GM04504 (cell line): Measurements from ENCODE around the gene UGT1A7.

Experiments
- DNase-seq: peaks from one replicate; pipeline ENCODE4 v3.0.0-alpha.2; 2012; ENCODE audit warnings: low read depth

Gene UGT1A7

DNA sequence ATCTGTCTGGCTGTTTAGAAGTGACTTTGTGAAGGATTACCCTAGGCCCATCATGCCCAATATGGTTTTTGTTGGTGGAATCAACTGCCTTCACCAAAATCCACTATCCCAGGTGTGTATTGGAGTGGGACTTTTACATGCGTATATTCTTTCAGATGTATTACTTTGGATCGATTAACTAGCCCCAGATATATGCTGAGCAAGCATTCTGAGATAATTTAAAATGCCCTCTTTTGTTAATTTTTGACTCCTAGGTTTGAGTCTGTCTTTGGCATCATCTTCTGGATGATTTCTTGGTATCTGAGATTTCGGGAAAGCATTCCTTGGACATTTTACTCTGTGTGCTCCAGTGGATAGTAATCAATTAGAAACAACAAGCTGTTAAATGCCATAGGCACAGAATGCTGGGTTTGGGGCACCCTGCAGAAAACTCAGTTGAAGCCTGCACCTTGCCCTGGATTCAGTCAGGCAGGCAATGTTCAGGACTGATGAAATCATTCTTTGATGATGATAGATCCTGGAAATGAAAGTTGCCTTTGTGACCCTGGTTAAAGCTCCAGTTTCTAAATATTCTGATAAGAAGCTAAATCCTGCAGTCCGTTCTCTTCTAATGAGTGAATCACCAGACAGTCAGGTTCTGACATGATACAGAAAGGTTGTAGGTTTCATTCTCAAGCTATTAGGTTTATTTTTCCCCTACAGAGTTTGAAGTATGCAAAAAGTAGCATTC, 79.5 kb downstream of the UGT1A7 start:
- DNase-seq, result no peak

DNA sequence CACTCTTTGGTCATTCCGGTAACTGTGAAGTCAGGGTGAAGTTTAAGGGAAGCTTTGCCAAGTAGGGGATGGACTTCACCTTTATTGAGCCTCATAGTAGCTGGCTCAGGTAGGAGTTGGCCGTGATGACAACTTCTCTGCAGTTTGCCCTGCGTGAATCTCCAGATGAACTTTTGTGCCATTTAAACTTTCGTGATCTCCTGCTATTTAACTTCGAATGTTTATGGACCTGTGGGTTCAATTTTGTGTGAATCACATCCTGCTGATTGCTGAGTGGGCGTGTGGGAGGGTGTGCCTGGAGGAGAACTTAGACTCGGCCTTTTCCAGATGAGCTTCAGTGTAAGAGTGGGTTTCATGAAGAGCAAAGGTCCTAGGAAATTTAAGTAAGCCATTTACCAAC, 82.6 kb downstream of the UGT1A7 start:
- DNase-seq, result peak; percentile 38

DNA sequence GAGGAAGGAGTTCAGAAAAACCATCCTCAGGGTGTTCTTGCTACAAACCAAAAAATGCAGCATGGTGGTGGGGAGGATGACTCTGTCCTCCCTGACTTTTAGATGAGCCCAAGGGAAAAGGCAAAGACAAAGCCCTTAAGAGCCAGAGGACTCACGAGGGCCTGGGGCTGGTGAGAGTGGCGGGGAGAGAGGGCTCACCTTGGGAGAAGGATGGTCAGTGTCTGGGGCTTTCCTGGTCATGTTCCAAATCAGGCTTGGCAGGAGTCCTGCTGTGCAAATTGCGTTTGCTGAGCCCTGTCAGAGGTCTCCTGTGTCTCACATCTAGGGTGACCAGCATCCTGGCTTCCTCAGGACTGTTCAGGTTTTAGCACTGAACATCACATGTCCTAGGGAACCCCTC, 83.1 kb downstream of the UGT1A7 start:
- DNase-seq, result no peak

DNA sequence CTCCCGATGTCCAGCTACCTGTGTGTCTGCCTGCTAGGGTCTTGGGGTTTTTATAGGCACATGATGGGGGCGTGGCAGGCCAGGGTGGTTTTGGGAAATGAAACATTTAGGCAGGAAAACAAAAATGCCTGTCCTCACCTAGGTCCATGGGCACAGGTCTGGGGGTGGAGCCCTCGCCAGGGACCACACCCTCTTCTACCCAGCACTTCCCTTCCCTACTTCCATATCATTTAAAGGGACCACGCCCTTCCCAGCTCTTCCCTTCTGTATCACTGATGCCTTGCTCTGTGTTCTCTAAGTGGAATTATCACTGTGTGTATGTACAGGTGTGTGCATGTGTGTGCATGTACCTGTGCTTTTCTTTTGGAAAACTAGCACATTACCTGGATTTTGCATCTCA, 84.7 kb downstream of the UGT1A7 start:
- no peak for DNase-seq

DNA sequence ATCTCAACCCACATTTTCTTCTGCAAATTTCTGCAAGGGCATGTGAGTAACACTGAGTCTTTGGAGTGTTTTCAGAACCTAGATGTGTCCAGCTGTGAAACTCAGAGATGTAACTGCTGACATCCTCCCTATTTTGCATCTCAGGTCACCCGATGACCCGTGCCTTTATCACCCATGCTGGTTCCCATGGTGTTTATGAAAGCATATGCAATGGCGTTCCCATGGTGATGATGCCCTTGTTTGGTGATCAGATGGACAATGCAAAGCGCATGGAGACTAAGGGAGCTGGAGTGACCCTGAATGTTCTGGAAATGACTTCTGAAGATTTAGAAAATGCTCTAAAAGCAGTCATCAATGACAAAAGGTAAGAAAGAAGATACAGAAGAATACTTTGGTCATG, 86.4 kb downstream of the UGT1A7 start:
- DNase-seq, result no peak

DNA sequence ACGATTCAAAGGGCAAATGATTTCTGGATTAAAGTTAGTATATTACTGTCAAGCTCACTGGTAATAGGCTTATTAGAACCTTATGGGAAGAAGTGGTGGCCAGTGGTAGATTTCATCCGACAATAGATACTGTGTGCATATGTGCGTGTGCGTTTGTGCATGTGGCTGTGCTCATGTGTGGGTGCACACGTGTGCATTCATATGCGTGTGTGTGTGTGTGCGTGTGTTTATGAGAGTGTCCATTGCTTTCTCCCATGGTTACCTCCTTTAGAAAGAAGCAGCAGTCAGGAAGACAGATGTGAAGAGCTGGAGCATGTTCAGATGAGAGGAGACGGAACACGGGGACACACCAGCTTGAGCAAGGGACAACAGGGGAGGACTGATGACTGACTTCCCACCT, 87.6 kb downstream of the UGT1A7 start:
- DNase-seq, result no peak

DNA sequence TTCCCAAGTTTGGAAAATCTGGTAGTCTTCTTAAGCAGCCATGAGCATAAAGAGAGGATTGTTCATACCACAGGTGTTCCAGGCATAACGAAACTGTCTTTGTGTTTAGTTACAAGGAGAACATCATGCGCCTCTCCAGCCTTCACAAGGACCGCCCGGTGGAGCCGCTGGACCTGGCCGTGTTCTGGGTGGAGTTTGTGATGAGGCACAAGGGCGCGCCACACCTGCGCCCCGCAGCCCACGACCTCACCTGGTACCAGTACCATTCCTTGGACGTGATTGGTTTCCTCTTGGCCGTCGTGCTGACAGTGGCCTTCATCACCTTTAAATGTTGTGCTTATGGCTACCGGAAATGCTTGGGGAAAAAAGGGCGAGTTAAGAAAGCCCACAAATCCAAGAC, 90.5 kb downstream of the UGT1A7 start:
- DNase-seq, result no peak

DNA sequence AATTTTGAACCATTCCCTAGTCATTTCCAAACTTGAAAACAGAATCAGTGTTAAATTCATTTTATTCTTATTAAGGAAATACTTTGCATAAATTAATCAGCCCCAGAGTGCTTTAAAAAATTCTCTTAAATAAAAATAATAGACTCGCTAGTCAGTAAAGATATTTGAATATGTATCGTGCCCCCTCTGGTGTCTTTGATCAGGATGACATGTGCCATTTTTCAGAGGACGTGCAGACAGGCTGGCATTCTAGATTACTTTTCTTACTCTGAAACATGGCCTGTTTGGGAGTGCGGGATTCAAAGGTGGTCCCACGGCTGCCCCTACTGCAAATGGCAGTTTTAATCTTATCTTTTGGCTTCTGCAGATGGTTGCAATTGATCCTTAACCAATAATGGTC, 90.9 kb downstream of the UGT1A7 start:
- no peak for DNase-seq

DNA sequence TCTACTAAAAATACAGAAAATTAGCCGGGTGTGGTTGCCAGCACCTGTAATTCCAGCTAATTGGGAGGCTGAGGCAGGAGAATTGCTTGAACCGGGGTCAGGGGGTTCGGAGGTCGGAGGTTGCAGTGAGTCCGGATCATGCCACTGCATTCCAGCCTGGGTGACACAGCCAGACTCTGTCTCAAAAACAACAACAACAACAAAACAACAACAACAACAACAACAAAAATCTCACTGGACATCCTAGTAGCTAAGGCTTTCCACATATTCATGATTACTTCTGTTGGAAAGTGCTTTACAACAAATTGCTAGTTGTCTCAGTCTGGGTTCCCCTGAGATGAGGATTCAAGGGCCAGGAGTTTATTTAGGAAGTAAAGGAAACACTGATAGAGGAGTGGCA, 92.2 kb downstream of the UGT1A7 start:
- DNase-seq, result no peak

DNA sequence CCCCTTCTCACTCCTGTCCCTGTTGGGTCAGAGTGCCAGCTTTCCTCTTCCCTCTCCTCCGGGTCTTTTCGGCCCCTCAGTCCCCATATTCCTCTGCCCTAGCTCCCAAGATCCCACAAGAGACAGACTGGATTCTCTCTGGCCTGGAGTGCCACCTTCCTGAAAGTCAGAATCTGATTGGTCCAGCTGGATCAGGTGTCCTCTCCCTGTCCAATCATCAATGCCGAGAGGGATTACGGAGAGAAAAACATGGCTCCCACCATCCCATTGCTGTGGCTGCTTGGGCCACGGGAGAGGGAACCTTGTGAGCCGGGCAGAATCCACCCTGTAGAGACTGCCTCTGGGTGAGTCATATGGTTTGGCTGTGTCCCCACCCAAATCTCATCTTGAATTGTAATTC, 93.7 kb downstream of the UGT1A7 start:
- no peak for DNase-seq

DNA sequence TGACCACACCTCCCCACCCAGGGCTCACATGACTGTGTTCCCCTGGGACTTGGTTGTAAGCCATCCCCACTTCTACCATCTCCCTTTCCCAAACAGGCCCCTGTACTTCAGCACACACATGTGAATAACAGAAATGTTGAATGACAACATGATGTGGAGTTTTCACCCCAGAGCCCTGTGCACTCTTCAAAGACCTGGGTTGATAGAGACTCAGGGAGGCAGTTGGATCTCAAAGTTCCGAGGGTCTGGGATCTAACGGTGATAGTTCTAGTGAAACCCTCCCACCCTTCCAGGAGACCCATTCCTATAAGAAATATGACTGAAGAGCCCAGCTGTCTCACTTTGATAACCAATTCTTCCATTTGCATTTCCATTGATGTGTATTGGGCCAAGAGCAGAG, 96.3 kb downstream of the UGT1A7 start, which contains the start of gene MROH2A:
TSS of gene MROH2A (plus strand) at position 301 of the 400 bp plus-strand sequence. CDS start 1,029 bp downstream, outside the sequence.
- DNase-seq, result no peak

DNA sequence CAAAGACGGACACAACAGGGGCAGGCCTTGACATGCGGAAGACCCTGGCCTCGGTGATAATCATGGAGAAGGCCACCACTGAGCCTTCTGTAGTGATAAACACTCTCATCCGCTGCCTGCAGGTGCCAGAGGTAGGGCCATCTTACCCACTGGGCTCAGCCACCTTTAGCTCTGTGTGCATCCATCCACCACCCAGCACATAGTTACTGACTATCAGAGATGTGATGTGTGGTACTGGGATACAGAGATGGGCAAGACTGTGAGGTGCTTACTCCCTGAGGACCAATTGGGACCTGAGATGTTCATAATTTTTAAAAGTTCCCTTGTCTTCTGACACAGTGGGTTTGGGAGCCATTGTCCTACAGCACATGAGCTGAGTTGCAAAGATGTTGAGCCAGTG, 98.0 kb downstream of the UGT1A7 start:
- no peak for DNase-seq

DNA sequence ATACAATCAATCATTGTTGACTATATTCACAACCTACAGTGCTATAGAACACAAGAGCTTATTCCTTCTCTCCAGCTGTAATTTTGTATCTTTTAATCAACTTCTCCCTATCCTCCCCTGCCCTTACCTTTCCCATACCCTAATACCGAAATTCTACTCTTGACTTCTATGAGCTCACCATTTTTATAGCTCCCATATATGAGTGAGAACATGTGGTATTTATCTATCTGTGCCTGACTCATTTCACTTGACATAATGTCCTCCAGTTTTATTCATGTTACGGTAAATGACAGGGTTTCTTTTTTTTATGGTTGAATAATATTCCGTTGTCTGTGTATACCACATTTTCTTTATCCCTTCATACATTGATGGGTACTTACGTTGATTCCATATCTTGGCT, 99.1 kb downstream of the UGT1A7 start:
- no peak for DNase-seq

DNA sequence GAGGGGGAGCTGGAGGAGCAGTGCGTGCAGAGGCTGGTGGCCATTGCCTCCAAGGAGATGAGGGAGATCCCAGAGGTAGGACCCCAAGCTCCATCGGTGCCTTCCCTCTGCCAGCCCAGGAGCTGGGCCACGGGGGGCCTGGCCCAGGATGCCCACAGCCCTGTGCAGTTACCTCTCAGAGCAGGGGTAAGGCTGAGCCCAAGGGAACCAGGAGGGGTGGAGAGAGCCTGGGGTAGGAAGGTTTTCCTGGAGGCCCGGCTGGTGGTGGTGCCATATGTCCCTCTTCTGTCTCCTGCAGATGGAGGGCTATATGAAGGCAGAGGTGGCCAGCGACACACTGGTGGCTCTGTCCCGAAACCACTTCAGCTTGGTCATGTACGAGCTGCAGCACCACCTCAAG, 107.9 kb downstream of the UGT1A7 start:
- DNase-seq, result no peak

DNA sequence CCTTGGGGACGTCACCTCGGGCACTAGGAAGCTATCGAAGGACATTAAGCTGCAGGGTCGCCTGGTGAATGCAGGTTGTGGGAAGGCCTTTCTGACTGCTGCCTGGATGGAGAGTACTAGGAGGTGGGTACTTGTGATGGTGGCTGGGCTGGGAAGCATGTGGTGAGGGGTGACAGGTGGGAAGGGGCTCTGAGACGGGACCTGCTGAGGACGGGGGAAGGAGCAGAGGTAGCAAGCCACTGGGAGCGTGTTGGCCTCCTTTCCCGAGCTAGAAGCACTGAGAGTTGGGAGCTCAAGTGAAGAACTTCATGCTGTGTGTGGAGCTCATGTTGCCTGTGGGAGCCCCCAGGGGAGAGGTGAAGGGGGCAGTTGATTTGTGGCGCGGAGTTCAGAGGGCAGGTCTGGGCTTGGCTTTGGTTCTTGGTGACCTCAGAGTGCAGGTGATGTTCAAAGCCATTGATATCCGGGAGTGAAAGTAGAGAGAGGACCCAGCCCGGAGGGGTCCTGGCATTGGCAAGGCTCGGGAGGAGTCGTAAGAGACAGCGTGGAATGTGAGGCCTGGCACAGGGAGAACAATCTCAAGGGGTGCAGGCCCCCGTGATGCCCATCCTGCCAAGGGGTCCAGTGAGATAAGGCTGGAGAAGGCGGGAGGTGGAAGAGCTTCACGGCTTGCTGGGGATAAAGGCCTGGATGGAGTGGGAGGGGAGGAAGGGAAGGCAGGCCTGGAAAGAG, 109.6 kb downstream of the UGT1A7 start:
- DNase-seq, result no peak

DNA sequence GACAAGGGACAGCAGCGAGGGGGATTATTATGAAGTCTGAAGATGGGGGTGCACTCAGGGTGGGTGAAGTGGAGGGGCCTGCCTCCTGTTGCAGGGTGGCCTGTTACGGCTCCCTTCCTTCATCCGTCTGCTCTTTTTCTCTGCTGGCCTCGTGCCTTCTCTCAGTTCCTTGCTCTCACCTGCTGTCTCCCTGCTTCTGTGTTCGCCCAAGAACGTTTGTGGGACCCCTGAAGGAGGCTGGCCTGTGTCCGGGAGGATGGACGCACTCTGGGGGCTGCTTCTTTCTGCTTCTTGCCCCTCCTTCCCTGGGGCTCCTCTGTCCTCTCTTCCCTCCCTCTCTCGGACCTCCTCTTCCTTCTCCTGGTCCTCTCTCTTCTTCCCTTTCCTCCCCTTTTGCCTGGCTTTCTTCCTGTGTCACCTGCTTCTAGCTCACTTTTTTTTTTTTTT, 110.2 kb downstream of the UGT1A7 start:
- DNase-seq, result no peak

DNA sequence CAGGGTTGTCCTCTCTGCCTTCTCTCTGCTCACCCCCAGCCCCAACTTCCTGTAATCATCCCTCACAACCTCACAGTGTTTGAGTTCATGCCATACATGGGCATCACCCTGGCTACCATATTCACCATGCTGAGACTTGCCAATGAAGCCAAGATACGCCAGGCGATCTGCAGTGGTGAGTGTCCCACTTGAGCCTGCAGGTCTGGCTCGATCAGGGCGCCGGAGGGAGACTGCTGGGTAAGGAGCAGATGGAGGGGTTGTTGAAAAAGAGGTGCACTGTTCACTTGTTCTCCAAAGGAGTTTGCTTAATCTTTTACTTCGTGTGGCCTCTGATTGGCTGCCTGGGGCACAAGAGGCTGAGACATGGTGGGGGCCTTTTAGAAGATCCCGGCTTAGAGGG, 111.0 kb downstream of the UGT1A7 start:
- no peak for DNase-seq

DNA sequence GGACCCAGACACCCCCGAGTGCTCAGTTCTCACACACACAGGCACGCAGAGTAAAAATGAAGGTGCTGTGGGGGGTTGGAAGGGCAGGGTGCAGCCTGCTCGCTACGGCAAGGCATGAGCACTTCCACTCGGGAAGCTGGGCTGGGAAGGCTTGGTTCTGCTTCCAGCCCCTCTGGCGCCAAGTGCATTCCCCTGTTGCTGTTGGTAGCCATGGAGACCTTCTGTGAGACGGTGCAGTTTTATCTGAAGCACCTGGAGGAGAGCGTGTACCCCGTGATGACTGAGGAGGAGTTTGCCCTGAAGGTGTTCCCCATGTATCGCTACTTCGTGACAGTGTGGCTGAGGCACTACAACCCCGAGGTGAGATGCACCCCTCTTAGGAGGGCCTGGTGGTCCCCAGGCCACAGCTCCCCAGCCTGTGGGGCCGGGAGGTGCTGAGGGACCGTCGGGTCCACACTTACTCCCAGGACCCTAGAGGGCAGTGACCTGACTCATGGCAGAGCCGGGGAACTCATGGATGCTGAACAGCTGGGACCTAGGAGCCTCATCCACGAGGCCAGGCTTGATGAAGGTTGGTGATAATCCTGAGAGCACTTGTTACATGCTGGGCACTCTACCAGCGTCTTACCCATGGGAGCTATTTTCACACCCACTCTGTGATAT, 111.9 kb downstream of the UGT1A7 start:
- DNase-seq, result no peak

DNA sequence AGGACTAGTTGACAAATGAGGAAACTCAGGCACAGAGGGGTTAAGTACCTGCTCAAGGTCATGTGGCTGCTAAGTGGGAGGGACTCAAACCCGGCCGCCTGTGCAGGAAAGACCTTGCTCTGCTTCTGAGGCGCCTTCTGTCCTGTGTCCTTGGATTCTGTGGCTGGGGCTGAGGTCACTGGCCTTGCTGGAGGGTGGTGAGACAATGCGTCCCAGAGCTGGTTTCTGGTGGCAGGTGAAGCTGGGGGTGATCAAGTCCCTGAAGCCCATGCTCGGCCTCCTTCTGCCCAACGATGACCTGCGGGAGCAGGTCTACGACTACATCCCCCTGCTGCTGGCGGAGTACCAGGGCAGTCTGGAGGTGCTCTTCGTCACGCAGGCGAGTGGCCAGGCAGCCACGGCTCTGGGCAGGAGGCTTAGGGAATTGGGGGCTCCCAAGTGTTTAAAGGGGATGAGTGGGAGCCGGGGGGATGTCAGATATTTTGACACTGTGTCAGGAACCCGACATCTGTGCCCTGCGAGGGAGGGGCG, 112.5 kb downstream of the UGT1A7 start:
- DNase-seq, result no peak

DNA sequence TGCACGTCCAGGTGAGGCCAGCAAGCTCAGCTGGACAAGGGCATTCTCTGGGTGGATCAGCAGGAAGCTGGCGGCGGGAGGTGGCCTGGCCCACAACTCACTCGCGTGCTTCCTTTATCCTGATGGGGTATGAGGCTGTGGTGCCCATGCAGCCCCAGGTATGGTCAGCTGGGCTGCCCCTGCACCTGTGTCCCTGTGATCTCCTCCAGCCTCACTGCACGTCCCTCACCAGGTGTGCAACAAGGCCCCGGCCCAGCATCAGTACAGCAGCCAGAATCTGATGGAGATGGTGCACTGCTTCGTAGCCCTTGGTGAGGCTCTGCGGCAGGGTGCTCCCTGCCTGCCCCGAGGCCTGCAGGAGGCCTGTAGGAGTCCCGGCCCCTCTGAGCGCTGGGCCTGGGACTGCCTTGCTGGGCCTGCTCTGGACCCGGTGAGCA, 114.1 kb downstream of the UGT1A7 start:
- no peak for DNase-seq

DNA sequence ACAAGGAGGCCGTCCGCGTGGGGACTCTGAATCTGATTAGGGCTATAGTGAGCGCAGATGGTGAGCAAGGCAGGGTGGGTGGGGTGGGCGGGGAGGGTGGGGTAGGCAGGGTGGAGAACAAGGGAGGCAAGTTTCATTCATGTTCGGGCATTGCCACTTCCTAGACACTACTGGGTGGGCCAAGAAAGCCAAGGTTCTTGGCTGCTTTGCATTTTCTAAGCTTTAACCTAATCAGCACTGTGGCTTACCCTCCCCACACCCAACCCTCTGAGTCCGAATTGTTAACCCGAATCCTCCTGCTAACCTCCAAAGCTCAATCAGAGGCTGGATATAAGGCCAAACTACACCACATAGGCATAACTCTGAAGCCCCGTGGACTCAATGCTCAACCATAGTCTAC, 114.6 kb downstream of the UGT1A7 start:
- DNase-seq, result no peak

DNA sequence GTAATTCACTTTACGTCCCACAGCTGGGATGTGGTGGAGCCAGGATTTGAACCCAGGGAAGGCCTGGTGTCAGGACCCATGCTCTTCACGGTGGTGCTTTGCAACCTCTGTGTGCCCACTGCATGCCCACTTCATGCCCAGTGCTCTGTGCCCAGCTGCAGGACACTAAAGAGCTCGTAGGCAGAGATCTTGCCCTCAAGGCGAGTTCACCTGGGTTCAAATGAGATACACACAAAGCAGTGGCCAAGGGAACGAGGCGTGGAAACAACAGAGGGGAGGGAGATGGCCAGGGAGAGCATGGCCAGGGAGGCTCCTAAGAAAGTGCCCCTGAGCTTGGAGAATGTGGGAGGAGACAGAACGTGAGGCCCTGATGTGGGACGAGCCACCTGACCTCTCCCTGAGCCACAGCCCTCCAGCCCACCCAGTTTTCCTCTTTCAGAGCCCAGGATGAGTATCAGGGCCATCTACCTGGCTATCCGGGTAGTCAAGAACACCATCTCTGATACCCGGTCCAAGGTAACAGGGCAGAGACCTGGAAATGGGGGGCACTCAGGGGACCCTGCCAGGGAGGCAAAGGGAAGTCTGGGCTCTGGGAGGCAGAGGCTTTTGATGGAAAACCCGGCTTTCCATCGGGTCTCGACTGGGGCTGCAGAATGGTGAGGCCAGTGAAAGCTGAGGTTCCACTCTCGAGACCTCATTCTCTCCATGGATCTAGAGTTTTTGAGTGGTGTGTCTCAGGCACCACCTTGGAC, 116.8 kb downstream of the UGT1A7 start:
- no peak for DNase-seq
